OCI-LY1 (cell line): ENCODE measurements around the gene ADCY2.

Source experiments
- CTCF ChIP-seq: fragments of 200-600 bp; sonication (generic), shearing (Covaris generic); IDR thresholded peaks from 2 replicates; pipeline ENCODE4 v1.5.1; 2017; ENCODE audit warnings: mild to moderate bottlenecking, antibody characterized with exemption, low read length, moderate library complexity, mixed read lengths
- EZH2 ChIP-seq: fragments of 200-600 bp; sonication (generic), shearing (Covaris generic); IDR thresholded peaks from 2 replicates; pipeline ENCODE4 v1.8.0; 2017; ENCODE audit warnings: borderline replicate concordance, mixed run types, mild to moderate bottlenecking, antibody characterized with exemption, low read length, moderate library complexity, mixed read lengths

GRCh38 chr5:7391215-7391614, 4.7 kb upstream of the ADCY2 start:
- TF ChIP-seq CTCF = no peak
- TF ChIP-seq EZH2 = no peak
